Measurements from ENCODE around the gene SCRN1.

GRCh38 chr7:29924684-29925083 is 64.9 kb downstream of the SCRN1 start:
- TF ChIP-seq POLR2AphosphoS5 (IDR thresholded peaks at IDR 0.05; ENCODE audit: low read depth, low read length) = no peak
- TF ChIP-seq FOXJ3 (CRISPR knock-in tag; IDR thresholded peaks at IDR 0.05; ENCODE audit: borderline replicate concordance) = no peak
- no peak for TF ChIP-seq DPF2 (CRISPR knock-in tag; IDR thresholded peaks at IDR 0.05; ENCODE audit: borderline replicate concordance, low read depth)
- no peak for TF ChIP-seq CTCF (CRISPR knock-in tag; IDR thresholded peaks at IDR 0.05)
- no peak for TF ChIP-seq EED (CRISPR knock-in tag; IDR thresholded peaks at IDR 0.05)
- no peak for TF ChIP-seq POLR2A (IDR thresholded peaks at IDR 0.05; ENCODE audit: insufficient read depth in 1 of 2, low read depth in 2 of 2, low read length in 2 of 2)
- TF ChIP-seq POLR2AphosphoS2 (IDR thresholded peaks at IDR 0.05; ENCODE audit: low read depth, low read length) = no peak
- no peak for TF ChIP-seq EZH2 (conservative IDR thresholded peaks at IDR 0.05; ENCODE audit: low read depth, low read length)
- TF ChIP-seq ATF1 (CRISPR knock-in tag; IDR thresholded peaks at IDR 0.05) = no peak
- TF ChIP-seq MIER3 (CRISPR knock-in tag; IDR thresholded peaks at IDR 0.05; ENCODE audit: borderline replicate concordance) = no peak
- TF ChIP-seq IRF2 (CRISPR knock-in tag; IDR thresholded peaks at IDR 0.05) = no peak
- TF ChIP-seq RBFOX2 (IDR thresholded peaks at IDR 0.05; ENCODE audit: low read depth, low read length) = no peak
- no peak for TF ChIP-seq PREB (CRISPR knock-in tag; IDR thresholded peaks at IDR 0.05)
- no peak for TF ChIP-seq NFE2L1 (CRISPR knock-in tag; IDR thresholded peaks at IDR 0.05; ENCODE audit: borderline replicate concordance)

Data from HepG2 (cell line).